ENCODE results near the gene KIAA0930.

KIAA0930 gene

GRCh38 chr22:45227645-45228400 is 12.9 kb downstream of the KIAA0930 start:
- Histone ChIP-seq H3K36me3 (ENCODE audit: control insufficient read depth in 1 of 2, insufficient read depth in 2 of 2, low read length in 2 of 2) (no peaks in the 10 kb centered on the region), H3K4me1 (ENCODE audit: control insufficient read depth in 1 of 2, insufficient read depth in 2 of 2, low read length in 2 of 2) (peaks cover 14 to 23% of the 10 kb centered on the region in 2 donors), H3K27me3 (ENCODE audit: control insufficient read depth in 1 of 2, insufficient read depth in 2 of 2, low read length in 2 of 2) (no peaks in the 10 kb centered on the region), H3K9ac (ENCODE audit: low read depth in 1 of 2, low read length in 2 of 2) (no peak overlapping the region), H3K4me3 (ENCODE audit: low read depth in 1 of 2, low read length in 2 of 2) (no peak overlapping the region), H3K9me3 (ENCODE audit: control insufficient read depth in 1 of 2, low read length in 2 of 2) (no peaks in the 10 kb centered on the region), H3K27ac (ENCODE audit: low read depth, low read length) (no peak overlapping the region)

GRCh38 chr22:45226503-45227186 is 14.0 kb downstream of the KIAA0930 start:
- no peak overlapping the region for H3K4me3 ChIP-seq (ENCODE audit: low read depth in 1 of 2, low read length in 2 of 2)
- H3K4me1 ChIP-seq (ENCODE audit: control insufficient read depth in 1 of 2, insufficient read depth in 2 of 2, low read length in 2 of 2), result peaks cover 14 to 23% of the 10 kb centered on the region in 2 donors
- H3K27ac ChIP-seq (ENCODE audit: low read depth, low read length), result peak overlapping the region; percentile 10
- no peaks in the 10 kb centered on the region for H3K27me3 ChIP-seq (ENCODE audit: control insufficient read depth in 1 of 2, insufficient read depth in 2 of 2, low read length in 2 of 2)
- H3K9ac ChIP-seq (ENCODE audit: low read depth in 1 of 2, low read length in 2 of 2), result no peak overlapping the region
- H3K36me3 ChIP-seq (ENCODE audit: control insufficient read depth in 1 of 2, insufficient read depth in 2 of 2, low read length in 2 of 2), result no peaks in the 10 kb centered on the region
- no peaks in the 10 kb centered on the region for H3K9me3 ChIP-seq (ENCODE audit: control insufficient read depth in 1 of 2, low read length in 2 of 2)

GRCh38 chr22:45225732-45226502 is 14.8 kb downstream of the KIAA0930 start:
- H3K27me3 ChIP-seq (ENCODE audit: control insufficient read depth in 1 of 2, insufficient read depth in 2 of 2, low read length in 2 of 2), result no peaks in the 10 kb centered on the region
- H3K9me3 ChIP-seq (ENCODE audit: control insufficient read depth in 1 of 2, low read length in 2 of 2), result no peaks in the 10 kb centered on the region
- H3K4me3 ChIP-seq (ENCODE audit: low read depth in 1 of 2, low read length in 2 of 2), result no peak overlapping the region
- no peaks in the 10 kb centered on the region for H3K36me3 ChIP-seq (ENCODE audit: control insufficient read depth in 1 of 2, insufficient read depth in 2 of 2, low read length in 2 of 2)
- no peak overlapping the region for H3K27ac ChIP-seq (ENCODE audit: low read depth, low read length)
- H3K9ac ChIP-seq (ENCODE audit: low read depth in 1 of 2, low read length in 2 of 2), result no peak overlapping the region
- peaks cover 14 to 23% of the 10 kb centered on the region in 2 donors for H3K4me1 ChIP-seq (ENCODE audit: control insufficient read depth in 1 of 2, insufficient read depth in 2 of 2, low read length in 2 of 2)

GRCh38 chr22:45224988-45225731 is 15.5 kb downstream of the KIAA0930 start:
- peaks cover 14 to 23% of the 10 kb centered on the region in 2 donors for H3K4me1 ChIP-seq (ENCODE audit: control insufficient read depth in 1 of 2, insufficient read depth in 2 of 2, low read length in 2 of 2)

GRCh38 chr22:45224331-45224730 is 16.4 kb downstream of the KIAA0930 start:
- no peaks in the 10 kb centered on the region for H3K27me3 ChIP-seq (ENCODE audit: control insufficient read depth in 1 of 2, insufficient read depth in 2 of 2, low read length in 2 of 2)
- no peaks in the 10 kb centered on the region for H3K9me3 ChIP-seq (ENCODE audit: control insufficient read depth in 1 of 2, low read length in 2 of 2)
- no peak overlapping the region for H3K27ac ChIP-seq (ENCODE audit: low read depth, low read length)
- no peaks in the 10 kb centered on the region for H3K36me3 ChIP-seq (ENCODE audit: control insufficient read depth in 1 of 2, insufficient read depth in 2 of 2, low read length in 2 of 2)
- no peak overlapping the region for H3K9ac ChIP-seq (ENCODE audit: low read depth in 1 of 2, low read length in 2 of 2)
- no peak overlapping the region for H3K4me3 ChIP-seq (ENCODE audit: low read depth in 1 of 2, low read length in 2 of 2)
- peaks cover 14 to 23% of the 10 kb centered on the region in 2 donors for H3K4me1 ChIP-seq (ENCODE audit: control insufficient read depth in 1 of 2, insufficient read depth in 2 of 2, low read length in 2 of 2)

More at GRCh38 chr22:45224988-45225731, 15.5 kb downstream of the KIAA0930 start:
- no peaks in the 10 kb centered on the region for H3K9me3 ChIP-seq (ENCODE audit: control insufficient read depth in 1 of 2, low read length in 2 of 2)
- H3K27me3 ChIP-seq (ENCODE audit: control insufficient read depth in 1 of 2, insufficient read depth in 2 of 2, low read length in 2 of 2), result no peaks in the 10 kb centered on the region
- H3K9ac ChIP-seq (ENCODE audit: low read depth in 1 of 2, low read length in 2 of 2), result no peak overlapping the region
- H3K36me3 ChIP-seq (ENCODE audit: control insufficient read depth in 1 of 2, insufficient read depth in 2 of 2, low read length in 2 of 2), result no peaks in the 10 kb centered on the region
- H3K27ac ChIP-seq (ENCODE audit: low read depth, low read length), result no peak overlapping the region
- no peak overlapping the region for H3K4me3 ChIP-seq (ENCODE audit: low read depth in 1 of 2, low read length in 2 of 2)

- Histone ChIP-seq H3K4me3 (ENCODE audit: low read depth in 1 of 2, low read length in 2 of 2) (no peak overlapping the region), H3K4me1 (ENCODE audit: control insufficient read depth in 1 of 2, insufficient read depth in 2 of 2, low read length in 2 of 2) (peaks cover 14 to 23% of the 10 kb centered on the region in 2 donors), H3K36me3 (ENCODE audit: control insufficient read depth in 1 of 2, insufficient read depth in 2 of 2, low read length in 2 of 2) (no peaks in the 10 kb centered on the region), H3K27me3 (ENCODE audit: control insufficient read depth in 1 of 2, insufficient read depth in 2 of 2, low read length in 2 of 2) (no peaks in the 10 kb centered on the region), H3K27ac (ENCODE audit: low read depth, low read length) (no peak overlapping the region), H3K9ac (ENCODE audit: low read depth in 1 of 2, low read length in 2 of 2) (no peak overlapping the region), H3K9me3 (ENCODE audit: control insufficient read depth in 1 of 2, low read length in 2 of 2) (no peaks in the 10 kb centered on the region)
Measured at GRCh38 chr22:45223304-45224117, 17.2 kb downstream of the KIAA0930 start.

- Histone ChIP-seq H3K27me3 (ENCODE audit: control insufficient read depth in 1 of 2, insufficient read depth in 2 of 2, low read length in 2 of 2) (no peaks in the 10 kb centered on the region), H3K9me3 (ENCODE audit: control insufficient read depth in 1 of 2, low read length in 2 of 2) (no peaks in the 10 kb centered on the region), H3K9ac (ENCODE audit: low read depth in 1 of 2, low read length in 2 of 2) (no peak overlapping the region), H3K36me3 (ENCODE audit: control insufficient read depth in 1 of 2, insufficient read depth in 2 of 2, low read length in 2 of 2) (no peaks in the 10 kb centered on the region), H3K4me1 (ENCODE audit: control insufficient read depth in 1 of 2, insufficient read depth in 2 of 2, low read length in 2 of 2) (peaks cover 2 to 12% of the 10 kb centered on the region in 2 donors), H3K27ac (ENCODE audit: low read depth, low read length) (no peak overlapping the region), H3K4me3 (ENCODE audit: low read depth in 1 of 2, low read length in 2 of 2) (no peak overlapping the region)
Measured at GRCh38 chr22:45221201-45221600, 19.5 kb downstream of the KIAA0930 start.

- Histone ChIP-seq H3K9ac (ENCODE audit: low read depth in 1 of 2, low read length in 2 of 2) (no peak overlapping the region), H3K36me3 (ENCODE audit: control insufficient read depth in 1 of 2, insufficient read depth in 2 of 2, low read length in 2 of 2) (no peaks in the 10 kb centered on the region), H3K27ac (ENCODE audit: low read depth, low read length) (no peak overlapping the region), H3K9me3 (ENCODE audit: control insufficient read depth in 1 of 2, low read length in 2 of 2) (no peaks in the 10 kb centered on the region), H3K27me3 (ENCODE audit: control insufficient read depth in 1 of 2, insufficient read depth in 2 of 2, low read length in 2 of 2) (no peaks in the 10 kb centered on the region), H3K4me3 (ENCODE audit: low read depth in 1 of 2, low read length in 2 of 2) (no peak overlapping the region), H3K4me1 (ENCODE audit: control insufficient read depth in 1 of 2, insufficient read depth in 2 of 2, low read length in 2 of 2) (peaks cover 0 to 10% of the 10 kb centered on the region in 2 donors)
Measured at GRCh38 chr22:45218976-45219375, 21.7 kb downstream of the KIAA0930 start.

GRCh38 chr22:45217806-45218205 is 22.9 kb downstream of the KIAA0930 start:
- no peak overlapping the region for H3K4me3 ChIP-seq (ENCODE audit: low read depth in 1 of 2, low read length in 2 of 2)
- H3K9ac ChIP-seq (ENCODE audit: low read depth in 1 of 2, low read length in 2 of 2), result no peak overlapping the region
- no peaks in the 10 kb centered on the region for H3K9me3 ChIP-seq (ENCODE audit: control insufficient read depth in 1 of 2, low read length in 2 of 2)
- peaks cover 0 to 10% of the 10 kb centered on the region in 2 donors for H3K4me1 ChIP-seq (ENCODE audit: control insufficient read depth in 1 of 2, insufficient read depth in 2 of 2, low read length in 2 of 2)
- H3K27me3 ChIP-seq (ENCODE audit: control insufficient read depth in 1 of 2, insufficient read depth in 2 of 2, low read length in 2 of 2), result no peaks in the 10 kb centered on the region
- H3K36me3 ChIP-seq (ENCODE audit: control insufficient read depth in 1 of 2, insufficient read depth in 2 of 2, low read length in 2 of 2), result no peaks in the 10 kb centered on the region
- no peak overlapping the region for H3K27ac ChIP-seq (ENCODE audit: low read depth, low read length)
